ENCODE data around the gene MAS1L. TPM values are rescaled to one million over a fixed set of nuclear protein-coding genes. Genes with fewer than 3 reads are reported as not detected.

MAS1L gene
- total RNA-seq, 4 donors from 2014 or later, result 0.94 TPM; not detected in 3

GRCh38 chr6:29510202-29510601 lies 22.4 kb upstream of the MAS1L start:
- Histone ChIP-seq H3K4me3 (no peak overlapping the region), H3K9me3 (no peaks in the 10 kb centered on the region), H3K4me1 (no peaks in the 10 kb centered on the region), H3K27ac (no peak overlapping the region), H3K36me3 (no peaks in the 10 kb centered on the region), H3K27me3 (no peaks in the 10 kb centered on the region)
- no peak for TF ChIP-seq POLR2A (IDR thresholded peaks at IDR 0.05)
- no peak for TF ChIP-seq CTCF (IDR thresholded peaks at IDR 0.05)
- no peak for DNase-seq

- Histone ChIP-seq H3K4me1 (no peaks in the 10 kb centered on the region), H3K27me3 (no peaks in the 10 kb centered on the region), H3K36me3 (no peaks in the 10 kb centered on the region), H3K4me3 (no peak overlapping the region), H3K9me3 (no peaks in the 10 kb centered on the region), H3K27ac (no peak overlapping the region)
- DNase-seq, result no peak
- TF ChIP-seq CTCF (IDR thresholded peaks at IDR 0.05) (no peak), POLR2A (IDR thresholded peaks at IDR 0.05) (no peak)
These were observed 22.0 kb upstream of the MAS1L start for GRCh38 chr6:29509711-29510110.

- no peak overlapping the region for H3K27ac ChIP-seq
- no peak for TF ChIP-seq CTCF (IDR thresholded peaks at IDR 0.05)
- TF ChIP-seq POLR2A (IDR thresholded peaks at IDR 0.05), result no peak
- H3K27me3 ChIP-seq, result no peaks in the 10 kb centered on the region
- H3K4me1 ChIP-seq, result no peaks in the 10 kb centered on the region
- no peaks in the 10 kb centered on the region for H3K36me3 ChIP-seq
- H3K4me3 ChIP-seq, result no peak overlapping the region
- H3K9me3 ChIP-seq, result no peaks in the 10 kb centered on the region
- DNase-seq, result no peak
These were observed 21.5 kb upstream of the MAS1L start for GRCh38 chr6:29509239-29509638.

GRCh38 chr6:29507319-29507718 lies 19.6 kb upstream of the MAS1L start:
- no peaks in the 10 kb centered on the region for H3K9me3 ChIP-seq
- no peaks in the 10 kb centered on the region for H3K27me3 ChIP-seq
- TF ChIP-seq CTCF (IDR thresholded peaks at IDR 0.05), result no peak
- no peak for TF ChIP-seq POLR2A (IDR thresholded peaks at IDR 0.05)
- no peaks in the 10 kb centered on the region for H3K4me1 ChIP-seq
- no peak overlapping the region for H3K27ac ChIP-seq
- no peak overlapping the region for H3K4me3 ChIP-seq
- no peaks in the 10 kb centered on the region for H3K36me3 ChIP-seq
- DNase-seq, result no peak

GRCh38 chr6:29506446-29507067 lies 18.8 kb upstream of the MAS1L start:
- Histone ChIP-seq H3K27me3 (no peaks in the 10 kb centered on the region), H3K9me3 (no peaks in the 10 kb centered on the region), H3K4me1 (no peaks in the 10 kb centered on the region), H3K4me3 (no peak overlapping the region), H3K36me3 (no peaks in the 10 kb centered on the region), H3K27ac (no peak overlapping the region)
- no peak for DNase-seq
- no peak for TF ChIP-seq CTCF (IDR thresholded peaks at IDR 0.05)
- TF ChIP-seq POLR2A (IDR thresholded peaks at IDR 0.05), result no peak

- no peaks in the 10 kb centered on the region for H3K4me1 ChIP-seq
- no peak for DNase-seq
- H3K4me3 ChIP-seq, result no peak overlapping the region
- H3K36me3 ChIP-seq, result no peaks in the 10 kb centered on the region
- no peaks in the 10 kb centered on the region for H3K27me3 ChIP-seq
- H3K27ac ChIP-seq, result no peak overlapping the region
- TF ChIP-seq CTCF (IDR thresholded peaks at IDR 0.05) (no peak), POLR2A (IDR thresholded peaks at IDR 0.05) (no peak)
- no peaks in the 10 kb centered on the region for H3K9me3 ChIP-seq
These were observed 18.1 kb upstream of the MAS1L start for GRCh38 chr6:29505808-29506207.
